Stomach smooth muscle (tissue), 2 donors: ENCODE results near the gene DOK7.

Experiments used
- H3K27ac ChIP-seq: one replicate; pipeline ENCODE4 v1.7.0; 2013; ENCODE audit warnings: mild to moderate bottlenecking, low read length, inconsistent platforms
- H3K27me3 ChIP-seq, 2 donors: one replicate each; pipeline ENCODE4 v1.7.0; 2013; ENCODE audit warnings: low read length in 2 of 2; ENCODE audit not compliant: insufficient read depth in 2 of 2, control insufficient read depth in 1 of 2
- H3K36me3 ChIP-seq, 2 donors: one replicate each; pipeline ENCODE4 v1.7.0; 2013; ENCODE audit warnings: low read length in 2 of 2; ENCODE audit not compliant: control insufficient read depth in 2 of 2, insufficient read depth in 2 of 2
- H3K4me1 ChIP-seq: one replicate; pipeline ENCODE4 v1.7.0; 2013; ENCODE audit warnings: low read length; ENCODE audit not compliant: control insufficient read depth, insufficient read depth
- H3K4me3 ChIP-seq, 2 donors: one replicate each; pipeline ENCODE4 v1.7.0; 2013; ENCODE audit warnings: low read length in 2 of 2
- H3K9ac ChIP-seq, 2 donors: one replicate each; pipeline ENCODE4 v1.7.0; 2013; ENCODE audit warnings: low read length in 2 of 2, mild to moderate bottlenecking in 1 of 2
- H3K9me3 ChIP-seq, 2 donors: one replicate each; pipeline ENCODE4 v1.7.0; 2013; ENCODE audit warnings: low read length in 2 of 2; ENCODE audit not compliant: control insufficient read depth in 2 of 2
- donor health status: healthy.
- donor health status: Pancreatic carcinoma.

DOK7 gene

DNA sequence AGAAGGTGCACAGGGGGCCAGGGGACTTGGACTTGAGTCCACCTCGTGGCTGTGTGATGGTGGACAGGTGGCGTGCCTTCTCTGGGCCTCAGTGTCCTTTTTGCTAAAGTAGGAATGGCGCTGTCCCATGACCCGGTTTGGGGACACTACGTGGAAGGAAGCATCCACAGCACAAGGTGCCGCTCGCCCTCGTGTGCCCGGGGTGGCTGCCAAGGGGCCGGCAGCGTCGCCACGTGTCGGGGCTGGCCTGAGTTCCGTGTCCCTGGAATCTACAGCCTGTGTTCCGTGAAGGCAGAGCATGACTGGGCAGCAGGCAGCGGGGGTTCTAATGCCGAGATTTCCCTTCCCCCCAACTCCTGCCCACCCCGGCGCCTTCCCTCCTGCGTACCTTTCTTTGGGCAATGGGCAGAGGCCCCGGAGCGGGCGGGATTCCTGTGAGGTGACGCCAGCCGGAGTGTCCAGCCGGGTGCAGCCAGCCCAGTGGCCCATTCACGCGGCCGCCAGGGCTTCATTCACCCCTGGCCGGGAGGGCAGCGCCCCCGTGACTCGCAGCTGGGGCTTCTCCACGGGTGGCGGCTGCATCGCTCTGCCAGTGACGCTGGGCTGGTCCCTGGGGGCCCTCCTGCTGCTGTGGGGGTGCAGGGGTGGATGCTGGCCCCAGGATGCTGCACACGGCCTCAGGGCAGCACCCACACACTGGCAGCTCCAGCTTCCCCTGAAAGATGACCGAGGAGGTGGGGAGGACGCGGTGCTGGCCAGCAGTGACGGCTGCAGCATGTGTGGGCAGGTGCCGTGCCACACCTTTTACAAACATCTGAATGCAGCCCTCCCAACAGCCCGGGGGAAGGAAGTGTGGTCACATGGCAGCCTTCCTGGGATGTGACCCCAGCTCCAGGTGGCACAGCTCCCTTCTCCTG, 21.2 kb downstream of the DOK7 start:
- peak overlapping the region; percentile 18 for H3K27ac ChIP-seq
- peaks cover 19% of the 10 kb centered on the region for H3K4me1 ChIP-seq
- peaks cover 5 to 6% of the 10 kb centered on the region in 2 donors for H3K27me3 ChIP-seq
- no peaks in the 10 kb centered on the region for H3K36me3 ChIP-seq
- H3K9ac ChIP-seq, result no peak overlapping the region
- no peak overlapping the region for H3K4me3 ChIP-seq
- H3K9me3 ChIP-seq, result no peaks in the 10 kb centered on the region

DNA sequence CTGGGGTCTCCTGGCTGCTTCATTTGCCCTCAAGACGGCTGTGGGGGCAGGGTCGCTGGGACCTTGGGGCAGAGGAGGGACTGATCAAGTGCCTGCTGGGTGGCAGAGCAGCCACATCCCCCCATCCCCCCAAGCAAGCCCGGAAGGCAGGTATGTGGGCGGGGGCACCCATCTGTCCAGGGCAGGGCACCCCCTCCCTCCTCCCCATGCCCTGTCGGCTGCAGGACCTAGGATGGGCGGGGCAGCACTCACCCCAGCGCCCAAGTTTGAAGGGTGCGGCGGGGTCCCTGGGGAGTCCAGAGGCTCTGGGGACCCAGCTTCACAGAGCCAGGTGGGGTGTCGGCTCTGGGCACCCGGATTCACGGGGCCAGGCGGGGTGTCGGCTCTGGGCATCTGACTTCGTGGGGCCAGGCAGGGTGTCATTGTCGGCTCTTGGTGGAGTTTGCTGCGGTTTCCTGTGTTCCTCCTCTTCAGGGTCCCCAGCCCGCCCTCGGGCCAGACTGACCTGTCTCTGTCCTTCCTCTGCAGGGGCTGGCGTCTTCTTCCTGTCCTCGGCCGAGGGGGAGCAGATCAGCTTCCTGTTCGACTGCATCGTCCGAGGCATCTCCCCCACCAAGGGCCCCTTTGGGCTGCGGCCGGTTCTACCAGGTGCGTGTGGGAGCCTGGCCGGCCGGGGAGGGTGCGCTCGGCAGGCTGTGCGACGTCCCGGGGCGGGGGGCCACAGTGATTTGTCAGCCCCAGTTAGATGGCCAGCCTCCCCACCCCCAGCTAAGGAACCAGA, 22.1 kb downstream of the DOK7 start:
- Histone ChIP-seq H3K27ac (no peak overlapping the region), H3K27me3 (peaks cover 5 to 6% of the 10 kb centered on the region in 2 donors), H3K4me1 (peaks cover 19% of the 10 kb centered on the region), H3K36me3 (no peaks in the 10 kb centered on the region), H3K9me3 (no peaks in the 10 kb centered on the region), H3K4me3 (no peak overlapping the region), H3K9ac (no peak overlapping the region)

DNA sequence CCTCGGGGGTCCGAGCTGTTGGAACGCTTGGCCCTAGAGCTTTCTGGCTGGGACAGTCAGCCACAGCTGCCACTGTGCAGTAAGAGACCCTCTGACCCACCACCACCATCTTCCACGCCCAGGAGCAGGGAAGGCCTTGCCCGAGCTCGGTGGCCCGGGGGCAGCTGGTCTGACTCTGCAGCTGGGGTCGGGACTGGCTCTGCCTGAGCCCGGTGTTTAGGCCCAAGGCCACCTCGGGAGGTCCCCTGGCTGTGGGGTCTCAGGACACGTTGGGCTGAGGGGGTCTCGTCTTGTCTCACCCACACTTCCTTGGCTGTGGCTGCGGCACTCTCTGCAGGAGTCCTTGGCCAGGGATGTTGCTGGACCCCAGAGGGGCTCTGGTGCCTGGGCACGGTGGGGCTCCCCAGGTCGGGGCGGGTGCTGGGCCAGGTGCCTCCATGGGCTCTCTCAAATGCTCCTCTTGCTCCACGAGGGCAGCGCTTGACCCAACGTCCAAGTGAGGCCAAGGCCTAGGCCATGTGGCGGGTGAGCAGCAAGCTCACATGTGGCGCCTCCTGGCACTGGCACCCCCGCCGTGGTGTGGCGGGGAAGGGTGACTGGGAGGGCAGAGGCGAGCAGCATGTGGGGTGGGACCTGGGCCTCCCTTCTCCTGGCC, 22.9 kb downstream of the DOK7 start:
- Histone ChIP-seq H3K4me1 (peaks cover 14% of the 10 kb centered on the region), H3K27me3 (peaks cover 5 to 6% of the 10 kb centered on the region in 2 donors), H3K9ac (no peak overlapping the region), H3K27ac (no peak overlapping the region), H3K4me3 (no peak overlapping the region), H3K9me3 (no peaks in the 10 kb centered on the region), H3K36me3 (no peaks in the 10 kb centered on the region)

DNA sequence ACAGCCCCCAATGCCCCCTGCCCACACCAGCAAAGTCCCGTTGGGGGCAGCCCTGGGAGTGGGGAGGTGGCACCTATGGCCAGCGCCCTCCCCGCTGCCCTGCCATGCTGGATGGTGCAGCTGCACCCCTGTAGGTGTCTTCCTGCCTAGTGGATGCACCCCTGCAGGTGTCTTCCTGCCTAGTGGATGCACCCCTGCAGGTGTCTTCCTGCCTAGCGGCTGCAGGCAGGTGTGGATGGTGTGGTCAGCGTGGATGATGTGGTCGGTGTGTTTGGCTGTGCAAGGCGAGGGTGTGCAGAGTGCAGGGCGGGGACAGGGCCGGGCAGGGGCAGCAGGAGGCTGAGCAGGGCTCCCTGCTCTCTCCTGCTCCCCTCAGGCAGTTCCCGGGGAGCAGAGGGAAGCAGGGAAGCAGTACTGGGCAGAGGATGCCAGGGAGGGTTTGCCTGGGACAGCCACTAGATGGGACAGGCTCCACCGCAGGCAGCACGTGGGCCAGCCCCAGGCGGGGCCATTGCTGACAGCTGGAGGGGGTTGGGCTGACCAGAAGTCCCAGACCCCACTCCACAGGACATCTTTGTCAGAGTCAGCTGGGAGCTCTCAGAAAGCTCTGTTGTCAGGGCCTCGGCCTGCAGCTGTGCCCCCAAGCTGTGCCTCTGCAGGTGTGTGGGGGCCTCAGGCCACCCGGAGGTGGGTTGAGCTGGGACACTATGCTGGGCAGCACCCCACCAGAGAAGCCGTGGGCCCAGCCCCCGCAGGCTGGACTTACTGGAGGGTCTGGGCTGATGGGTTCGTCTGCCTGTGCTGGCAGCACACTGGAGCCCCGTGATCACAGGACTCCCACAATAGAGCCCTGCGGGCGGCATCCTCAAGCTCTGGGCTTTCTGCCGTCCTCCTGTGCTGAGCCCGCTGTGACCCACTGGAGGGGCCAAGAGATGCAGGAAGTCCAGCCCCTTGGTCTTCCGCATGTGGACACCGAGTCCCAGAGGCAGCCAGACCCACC, 23.7 kb downstream of the DOK7 start:
- Histone ChIP-seq H3K27ac (no peak overlapping the region), H3K4me1 (peaks cover 14% of the 10 kb centered on the region), H3K27me3 (peaks cover 9 to 10% of the 10 kb centered on the region in 2 donors), H3K36me3 (no peaks in the 10 kb centered on the region), H3K9ac (no peak overlapping the region), H3K4me3 (no peak overlapping the region), H3K9me3 (no peaks in the 10 kb centered on the region)

DNA sequence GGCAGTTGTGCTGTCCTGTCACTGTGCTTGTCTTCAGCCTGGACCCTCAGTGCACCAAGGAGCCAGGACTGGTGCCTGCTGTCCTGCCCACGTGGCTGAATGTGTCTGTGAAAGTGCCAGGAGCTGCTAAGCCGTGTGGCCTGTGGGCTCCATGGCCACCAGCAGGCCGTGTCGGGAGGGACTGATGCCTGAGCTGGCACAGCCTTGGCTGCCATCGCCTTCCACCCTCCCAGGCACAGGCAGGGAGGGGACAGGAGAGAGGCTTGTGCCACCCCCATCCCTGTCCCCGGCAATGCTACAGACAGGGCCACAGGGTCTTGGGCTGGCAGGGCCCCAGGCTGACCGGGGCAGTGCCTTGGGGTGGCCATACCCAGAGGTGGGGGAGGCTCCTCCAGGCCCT, 24.8 kb downstream of the DOK7 start:
- Histone ChIP-seq H3K27me3 (peaks cover 17 to 19% of the 10 kb centered on the region in 2 donors), H3K9me3 (no peaks in the 10 kb centered on the region)

DNA sequence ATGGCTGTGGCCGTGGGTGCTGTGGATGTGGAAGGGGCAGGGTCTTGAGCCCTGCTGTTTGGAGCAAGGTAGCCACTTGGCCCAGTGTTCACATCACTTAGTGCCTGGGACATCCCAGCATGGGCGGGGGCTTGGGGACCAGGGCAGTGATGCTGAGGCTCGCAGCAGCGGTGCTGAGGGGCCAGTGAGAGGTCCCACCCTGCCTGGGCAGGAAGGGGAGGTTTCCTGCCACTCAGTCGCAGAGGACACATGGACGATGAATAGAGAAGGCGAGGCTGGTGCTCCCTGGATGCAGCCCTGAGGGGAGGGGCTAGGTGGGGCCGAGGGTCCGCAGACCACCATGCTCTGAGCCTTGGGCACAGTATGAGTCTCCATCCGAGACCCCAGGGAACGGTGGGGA, 25.7 kb downstream of the DOK7 start:
- no peaks in the 10 kb centered on the region for H3K36me3 ChIP-seq
- no peak overlapping the region for H3K27ac ChIP-seq
- H3K27me3 ChIP-seq, result peaks cover 20 to 29% of the 10 kb centered on the region in 2 donors
- peaks cover 7% of the 10 kb centered on the region for H3K4me1 ChIP-seq
- no peaks in the 10 kb centered on the region for H3K9me3 ChIP-seq
- no peak overlapping the region for H3K4me3 ChIP-seq
- H3K9ac ChIP-seq, result no peak overlapping the region

More for the DNA sequence above, 24.8 kb downstream of the DOK7 start:
- Histone ChIP-seq H3K27ac (no peak overlapping the region), H3K4me1 (peaks cover 14% of the 10 kb centered on the region), H3K9ac (no peak overlapping the region), H3K4me3 (no peak overlapping the region), H3K36me3 (no peaks in the 10 kb centered on the region)

DNA sequence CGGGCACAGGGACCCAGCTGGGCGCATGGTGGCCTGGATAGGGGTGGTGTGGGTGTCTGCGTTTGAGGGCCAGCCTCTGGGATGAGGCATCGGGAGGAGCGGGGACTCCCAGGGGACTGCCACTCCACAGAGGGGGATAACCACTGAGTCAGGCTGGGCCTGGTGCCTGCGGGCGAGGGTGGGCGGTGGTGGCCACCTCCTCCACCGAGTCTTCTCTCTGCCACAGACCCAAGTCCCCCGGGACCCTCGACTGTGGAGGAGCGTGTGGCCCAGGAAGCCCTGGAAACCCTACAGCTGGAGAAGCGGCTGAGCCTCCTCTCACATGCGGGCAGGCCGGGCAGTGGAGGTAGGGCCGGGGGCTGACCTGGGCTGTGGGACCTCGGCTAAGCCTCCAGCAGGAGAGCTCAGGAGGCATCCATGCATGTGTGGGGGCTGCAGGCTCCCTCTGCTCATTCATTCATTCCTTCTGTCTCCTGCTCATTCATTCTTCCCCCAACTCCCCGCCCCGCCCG, 26.4 kb downstream of the DOK7 start:
- Histone ChIP-seq H3K36me3 (no peaks in the 10 kb centered on the region), H3K27ac (no peak overlapping the region), H3K9me3 (no peaks in the 10 kb centered on the region), H3K4me1 (peaks cover 2% of the 10 kb centered on the region), H3K27me3 (peaks cover 26 to 34% of the 10 kb centered on the region in 2 donors), H3K9ac (no peak overlapping the region), H3K4me3 (no peak overlapping the region)

DNA sequence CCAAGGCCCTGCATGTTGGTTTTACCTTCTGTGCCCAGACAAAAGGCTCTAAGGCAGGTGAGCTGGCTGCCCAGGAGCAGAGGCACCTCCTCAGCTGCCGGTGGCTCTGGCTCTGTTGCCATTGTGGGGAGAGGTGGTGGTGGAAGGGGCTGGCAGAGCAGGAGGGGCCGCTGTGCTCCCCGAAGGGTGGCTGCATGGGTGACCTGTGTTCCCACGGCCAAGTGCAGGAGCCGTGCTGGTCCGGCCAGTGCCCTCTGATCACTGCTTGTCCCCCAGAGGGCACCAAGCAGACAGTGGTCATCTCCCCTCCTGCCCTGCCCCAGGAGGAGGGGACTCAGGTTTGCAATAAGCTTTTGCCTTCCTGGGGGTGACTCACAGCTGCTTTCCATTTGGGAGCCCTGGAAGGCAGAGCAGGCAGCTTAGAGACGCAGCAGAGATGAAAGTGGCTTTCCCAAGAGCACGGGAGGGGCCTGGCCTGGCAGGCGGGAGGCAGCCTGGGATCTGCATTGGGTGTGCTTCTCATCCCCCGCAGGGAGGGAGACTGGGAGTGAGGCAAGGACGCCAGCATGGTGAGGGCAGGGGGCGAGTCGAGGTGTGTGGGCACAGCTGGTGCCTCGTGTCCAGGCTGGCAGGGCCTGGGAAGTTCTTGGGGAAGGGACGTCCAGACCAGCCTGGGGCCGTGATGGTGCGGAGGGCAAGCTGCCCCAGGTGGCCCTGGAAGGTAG, 28.7 kb downstream of the DOK7 start:
- no peak overlapping the region for H3K4me3 ChIP-seq
- no peak overlapping the region for H3K9ac ChIP-seq
- H3K9me3 ChIP-seq, result no peaks in the 10 kb centered on the region
- H3K27ac ChIP-seq, result no peak overlapping the region
- H3K27me3 ChIP-seq, result peaks cover 36 to 44% of the 10 kb centered on the region in 2 donors
- H3K4me1 ChIP-seq, result no peaks in the 10 kb centered on the region
- H3K36me3 ChIP-seq, result no peaks in the 10 kb centered on the region
